Stimulated activated CD4-positive, alpha-beta T cell treated with anti-CD3 and anti-CD28 coated beads, Interleukin-15, amount 100 ng/mL, for 48 hours (primary cell): ENCODE data around the gene SWAP70.
"Not testable (repeated sequence)": the region's sequence is repeated elsewhere in the genome, so short reads cannot be mapped to it uniquely, and the experiment has no call there.

Source experiments
- DNase-seq, 2 donors: peaks; one replicate each; pipeline ENCODE4 v3.0.0-alpha.2; 2020; ENCODE audit warnings: low read depth in 2 of 2

SWAP70 gene

DNA sequence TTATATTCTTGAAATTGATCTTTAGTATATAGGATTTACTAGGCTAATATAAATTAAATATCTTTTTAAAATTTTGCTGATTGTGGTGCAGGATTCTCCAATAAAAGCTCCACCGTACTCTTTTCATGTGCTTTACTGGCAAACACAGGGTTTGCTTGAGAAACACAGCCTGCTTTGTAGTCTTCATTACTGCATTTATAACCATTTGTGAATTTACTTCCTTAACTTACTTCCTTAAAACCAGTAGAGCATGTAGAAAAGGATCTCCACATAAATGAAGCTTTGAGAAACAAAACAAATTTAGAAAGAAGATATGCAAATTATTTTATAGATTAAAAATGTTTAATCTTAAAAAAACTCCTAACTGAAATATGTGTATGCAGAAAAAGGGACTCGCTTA is 28.8 kb downstream of the SWAP70 start:
- no peak for DNase-seq

DNA sequence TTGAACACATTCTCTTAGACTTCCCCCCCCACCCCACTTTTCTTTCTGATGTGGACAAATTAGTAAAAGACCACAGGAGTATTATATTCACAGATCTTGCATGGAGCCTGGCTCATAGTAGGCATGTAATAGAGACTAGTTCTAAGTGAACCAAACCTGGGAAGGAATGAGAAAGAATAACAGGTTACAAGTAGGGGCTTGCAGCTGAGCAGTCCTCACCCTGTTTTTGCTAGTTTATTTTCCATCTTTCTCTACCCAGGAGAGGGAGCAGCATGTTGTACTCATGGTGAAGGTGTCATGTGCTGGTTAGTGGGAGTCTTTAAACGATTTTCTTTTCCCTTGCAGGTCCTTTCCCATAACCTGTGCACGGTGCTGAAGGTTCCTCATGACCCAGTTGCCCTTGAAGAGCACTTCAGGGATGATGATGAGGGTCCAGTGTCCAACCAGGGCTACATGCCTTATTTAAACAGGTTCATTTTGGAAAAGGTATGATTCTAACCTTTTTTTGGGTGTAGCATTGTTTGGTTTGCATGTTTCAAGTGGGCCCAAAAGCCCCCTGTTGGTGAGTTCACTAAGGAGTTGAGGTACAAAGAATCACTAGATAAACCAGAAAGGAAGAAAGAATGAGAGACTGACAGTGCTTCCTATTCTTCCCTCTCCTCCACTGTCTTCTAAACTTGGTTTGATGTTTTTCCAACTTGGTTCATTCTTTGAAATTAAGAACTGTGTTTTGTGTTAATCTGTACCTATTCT is 30.1 kb downstream of the SWAP70 start:
- DNase-seq: no peak

GRCh38 chr11:9695228-9695627 is 31.4 kb downstream of the SWAP70 start:
- not testable (repeated sequence) for DNase-seq

GRCh38 chr11:9697766-9698165 is 33.9 kb downstream of the SWAP70 start:
- DNase-seq: no peak

- no peak for DNase-seq
These were observed 36.4 kb downstream of the SWAP70 start for GRCh38 chr11:9700105-9700801.

- no peak for DNase-seq
These were observed 37.9 kb downstream of the SWAP70 start for GRCh38 chr11:9701799-9702198.

GRCh38 chr11:9703280-9703679 is 39.4 kb downstream of the SWAP70 start:
- DNase-seq: no peak

- no peak for DNase-seq
These were observed 40.2 kb downstream of the SWAP70 start for GRCh38 chr11:9704037-9704436.

DNA sequence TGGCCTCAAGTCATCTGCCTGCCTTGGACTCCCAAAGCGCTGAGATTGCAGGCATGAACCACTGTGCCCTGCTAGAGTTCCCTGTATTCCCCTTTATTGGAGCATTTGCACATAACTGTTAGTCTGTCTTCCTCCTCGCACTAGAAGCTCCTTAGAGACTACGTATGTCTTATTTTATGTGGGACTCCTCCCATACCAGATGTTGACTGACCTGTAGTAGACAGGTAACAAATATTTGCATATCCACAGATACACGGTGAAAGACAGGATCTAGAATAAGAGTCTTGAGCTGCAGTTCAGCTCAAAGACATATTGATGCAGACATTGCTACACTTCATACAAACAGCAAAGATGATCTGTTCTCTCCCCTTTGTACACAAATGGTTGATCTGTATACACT is 40.7 kb downstream of the SWAP70 start:
- DNase-seq: no peak

DNA sequence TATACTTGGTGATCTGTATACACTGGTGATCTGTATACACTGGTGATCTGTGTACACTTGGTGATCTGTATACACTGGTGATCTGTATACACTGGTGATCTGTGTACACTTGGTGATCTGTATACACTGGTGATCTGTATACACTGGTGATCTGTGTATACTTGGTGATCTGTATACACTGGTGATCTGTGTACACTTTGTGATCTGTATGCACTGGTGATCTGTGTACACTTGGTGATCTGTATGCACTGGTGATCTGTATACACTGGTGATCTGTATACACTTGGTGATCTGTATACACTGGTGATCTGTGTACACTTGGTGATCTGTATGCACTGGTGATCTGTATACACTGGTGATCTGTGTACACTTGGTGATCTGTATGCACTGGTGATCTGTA is 41.5 kb downstream of the SWAP70 start:
- DNase-seq: not testable (repeated sequence)

DNA sequence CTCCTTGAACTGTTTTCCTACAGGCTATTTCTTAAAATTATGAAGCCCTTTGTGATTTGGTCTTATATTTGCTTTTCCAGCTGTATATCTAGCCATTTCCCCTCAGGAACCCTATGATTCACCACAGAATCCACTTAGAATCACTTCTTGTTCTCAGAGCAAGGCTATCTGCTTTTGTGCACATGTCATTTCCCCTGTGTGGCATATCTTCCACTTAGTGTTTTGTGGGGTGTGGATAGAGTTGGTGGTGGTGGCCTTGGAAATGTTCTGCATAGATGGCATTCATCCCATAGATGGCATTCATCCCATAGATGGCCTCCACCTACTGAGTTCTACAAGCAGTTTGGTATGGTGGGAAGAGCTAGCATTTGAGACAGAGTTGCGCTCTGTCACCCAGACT is 44.7 kb downstream of the SWAP70 start:
- DNase-seq: no peak

DNA sequence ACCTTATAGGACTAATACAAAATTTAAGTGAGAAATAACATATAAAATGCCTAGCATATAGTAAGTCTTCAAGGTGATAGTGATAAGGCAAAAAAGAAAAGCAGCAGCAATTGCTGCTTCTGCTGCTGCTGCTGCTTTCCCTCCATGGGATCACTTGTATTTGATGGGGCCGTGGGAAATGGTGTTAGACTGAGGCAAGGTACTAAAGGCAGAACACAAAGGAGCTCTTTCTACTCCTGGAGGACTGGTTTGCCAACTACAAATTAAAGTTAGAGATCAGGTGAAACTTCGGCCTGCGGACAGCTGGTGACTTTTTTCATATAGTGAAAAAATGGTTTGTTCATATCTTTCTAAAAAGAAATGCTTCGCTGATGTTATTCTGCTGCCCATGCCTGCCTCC is 46.3 kb downstream of the SWAP70 start:
- DNase-seq: no peak

DNA sequence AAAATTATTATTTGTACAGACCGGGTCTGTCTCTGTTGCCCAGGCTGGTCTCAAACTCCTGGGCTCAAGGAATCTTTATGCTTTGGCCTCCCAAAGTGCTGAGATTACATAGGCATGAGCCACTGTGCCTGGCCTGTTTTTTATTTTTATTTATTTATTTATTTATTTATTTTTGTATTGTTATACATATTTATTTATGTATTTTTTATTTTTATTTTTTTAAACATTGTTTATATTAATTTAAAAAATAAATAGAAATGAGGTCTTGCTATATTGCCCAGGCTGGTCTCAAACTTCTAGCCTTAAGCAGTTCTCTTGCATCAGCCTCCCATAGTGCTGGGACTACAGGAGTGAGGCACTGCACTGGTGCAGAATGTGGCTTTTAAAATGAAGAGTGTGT is 47.0 kb downstream of the SWAP70 start:
- DNase-seq: no peak

DNA sequence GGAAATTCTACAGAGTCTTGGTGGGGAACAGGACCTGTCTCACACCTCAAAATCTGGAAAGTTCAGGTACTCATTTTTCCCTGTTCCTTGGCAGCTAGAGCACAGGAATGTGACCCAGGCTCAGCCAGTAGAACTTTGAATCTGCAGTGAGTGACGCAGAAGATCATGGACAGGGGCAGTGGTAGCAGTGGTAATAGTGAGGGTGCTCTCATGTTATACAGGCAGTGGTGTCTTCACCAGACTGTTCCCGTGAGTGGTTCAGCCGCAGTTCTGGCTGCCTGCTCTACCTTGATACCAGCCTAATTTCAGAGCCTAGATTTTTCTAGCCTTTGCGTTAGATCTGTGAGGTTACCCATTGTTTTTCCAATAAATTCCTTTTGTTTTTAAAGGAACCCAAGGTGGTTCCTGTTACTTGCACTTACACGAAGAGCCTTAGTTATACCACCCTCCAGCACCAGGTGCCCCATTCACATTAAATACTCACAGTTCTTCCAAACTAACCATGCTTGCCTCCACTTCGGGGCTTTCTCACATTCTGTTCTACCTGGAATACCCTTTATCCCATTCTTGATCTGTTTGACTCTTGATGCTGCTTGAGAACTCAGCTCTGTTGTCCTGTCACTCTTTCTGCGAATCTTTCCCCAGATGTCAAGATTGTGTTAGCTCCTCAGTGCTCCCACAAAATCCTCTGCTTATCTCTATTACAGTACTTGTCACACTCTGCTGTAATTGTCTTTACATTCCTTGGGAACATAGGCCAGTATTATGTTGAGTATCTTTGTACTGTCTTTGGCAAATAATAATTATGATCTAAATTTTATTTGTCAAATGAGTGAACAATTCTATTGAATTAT is 47.8 kb downstream of the SWAP70 start:
- DNase-seq: no peak

DNA sequence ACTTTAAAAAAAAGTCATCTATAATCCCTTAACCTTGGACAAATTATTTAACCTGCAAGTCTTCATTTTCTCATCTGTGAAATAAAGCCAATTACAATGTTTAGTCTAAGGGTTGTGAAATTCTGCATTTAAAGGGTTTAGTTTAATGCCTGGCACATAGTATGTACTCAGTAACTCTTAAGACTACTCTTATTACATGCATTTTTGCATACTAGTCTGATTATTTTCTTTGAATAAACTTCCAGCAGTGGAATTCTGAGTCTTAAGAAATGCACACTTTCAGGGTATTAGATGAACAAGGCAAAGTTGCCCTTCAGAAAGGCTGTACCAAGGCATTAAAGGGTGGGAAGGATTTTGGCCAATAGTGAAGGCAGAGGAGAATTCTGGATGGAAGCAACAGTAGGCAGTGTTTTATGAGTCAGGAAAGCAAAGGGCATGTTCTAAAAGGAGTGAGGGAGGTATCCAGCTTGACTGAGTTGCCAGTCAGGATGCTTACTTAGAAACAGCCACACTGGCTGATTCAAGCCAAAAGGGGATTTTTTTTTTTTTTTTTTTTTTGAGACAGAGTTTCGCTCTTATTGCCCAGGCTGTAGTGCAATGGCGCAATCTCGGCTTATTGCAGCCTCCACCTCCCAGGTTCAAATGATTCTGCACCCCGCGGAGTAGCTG is 50.5 kb downstream of the SWAP70 start:
- DNase-seq: no peak

DNA sequence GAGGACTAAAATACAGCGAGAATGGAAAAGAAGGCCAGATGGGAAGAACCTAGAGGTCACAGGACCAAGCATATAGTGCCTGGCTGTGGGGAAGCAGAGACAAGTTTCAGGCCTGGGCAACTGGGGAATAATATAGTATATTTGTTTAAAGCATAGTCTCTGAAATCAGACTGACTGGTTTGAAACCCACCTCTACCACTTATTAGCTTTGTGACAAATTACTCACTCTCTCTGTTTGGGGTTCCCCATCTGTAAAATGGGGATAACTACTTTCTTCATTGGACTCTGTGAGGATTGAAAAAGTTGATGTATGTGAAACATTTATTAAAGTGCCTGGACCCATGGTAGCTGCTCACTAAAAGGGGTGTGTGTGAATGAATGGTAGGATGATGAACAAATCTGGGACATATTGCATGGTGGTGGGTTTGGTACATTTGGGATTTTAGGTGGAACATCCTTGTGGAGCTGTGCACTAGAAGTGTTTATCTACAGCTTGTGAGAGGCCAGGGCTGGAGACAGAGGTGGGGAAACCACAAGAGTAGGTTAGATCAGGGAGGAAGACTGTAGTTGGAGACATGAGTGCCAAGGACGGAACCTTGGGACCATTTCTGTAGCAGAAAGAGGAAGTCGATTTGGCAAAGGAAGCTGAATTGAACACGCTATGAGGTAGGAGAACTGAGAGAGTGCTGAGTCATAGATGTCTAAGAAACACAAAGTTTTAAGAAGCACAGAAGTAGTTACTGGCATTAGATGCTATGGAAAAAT is 52.6 kb downstream of the SWAP70 start:
- DNase-seq: no peak

DNA sequence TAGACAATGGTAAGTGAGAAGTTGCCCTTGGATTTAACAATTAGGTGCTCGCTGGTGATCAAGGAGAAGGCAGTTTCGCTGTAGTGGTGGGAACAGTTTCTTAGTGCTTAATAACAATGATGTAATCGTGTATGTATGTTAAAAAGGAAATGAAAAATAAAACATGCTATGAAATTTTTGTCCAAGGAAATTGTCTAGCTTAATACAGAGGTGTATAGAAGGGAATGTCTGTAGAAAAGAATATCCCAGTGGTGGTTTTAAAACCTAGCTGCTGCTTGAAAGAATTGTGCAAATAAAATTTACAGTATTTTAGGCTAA is 53.1 kb downstream of the SWAP70 start:
- no peak for DNase-seq

DNA sequence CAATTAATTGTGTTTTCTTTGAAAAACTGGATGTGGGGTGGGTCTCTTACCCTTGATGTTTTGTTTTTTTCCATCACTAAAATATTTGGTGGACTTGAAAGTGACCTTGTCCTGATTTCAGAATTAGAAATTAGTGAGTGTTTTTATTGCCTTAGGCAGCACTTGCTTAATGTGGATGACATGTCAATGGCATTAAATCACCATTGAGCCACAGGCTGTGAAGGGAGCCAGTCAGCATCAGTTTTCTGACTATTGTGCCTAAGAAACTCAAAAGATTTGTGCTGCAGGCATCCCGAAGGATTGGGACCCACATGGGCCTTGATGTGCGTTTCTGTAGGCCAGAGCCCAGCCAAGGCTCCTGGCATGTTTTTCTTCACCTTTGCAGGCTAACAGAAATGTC is 53.8 kb downstream of the SWAP70 start:
- no peak for DNase-seq

DNA sequence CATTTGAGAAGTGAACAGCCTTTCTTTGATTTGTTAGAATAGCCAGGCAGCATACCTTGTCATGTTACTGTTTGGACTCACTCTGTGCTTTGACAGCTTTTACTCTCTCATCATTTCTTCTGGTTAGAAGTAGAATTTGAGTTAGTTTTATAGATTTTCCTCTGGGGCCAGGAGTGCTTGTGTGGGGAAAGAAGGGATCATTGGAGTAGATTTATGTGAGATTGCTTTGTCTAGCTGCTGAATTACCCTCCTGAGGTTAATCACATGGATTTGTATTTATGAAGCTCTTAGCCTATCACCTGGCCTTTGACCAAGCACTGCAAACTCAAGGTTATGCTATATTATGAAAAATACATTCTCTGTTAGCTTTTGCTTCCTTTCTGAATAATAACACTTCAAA is 54.3 kb downstream of the SWAP70 start:
- DNase-seq: no peak

GRCh38 chr11:9719566-9720289 is 55.9 kb downstream of the SWAP70 start:
- no peak for DNase-seq

DNA sequence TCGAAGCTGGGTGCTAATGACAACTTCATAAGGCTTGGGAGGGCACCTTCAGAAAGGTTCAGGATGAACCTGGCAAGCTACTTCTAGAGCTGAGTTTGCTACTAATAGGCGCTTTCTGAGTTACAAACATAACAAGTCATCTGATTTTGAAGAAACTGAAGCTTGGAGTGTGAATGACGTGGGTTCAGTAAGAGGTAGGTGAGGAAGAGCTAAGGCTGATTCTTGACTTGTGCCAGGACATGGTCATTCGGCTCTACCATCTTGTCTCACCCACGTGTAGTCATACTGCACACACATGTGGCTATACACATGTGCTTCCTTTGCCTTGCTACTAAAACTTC is 56.4 kb downstream of the SWAP70 start:
- no peak for DNase-seq
